ENCODE results near the gene RIPPLY3. TPM values are rescaled to one million over a fixed set of nuclear protein-coding genes. Genes with fewer than 3 reads are reported as not detected.
A peak's percentile ranks its signal among the peaks of the same experiment; 100 is the strongest.

Gene RIPPLY3
- total RNA-seq, 1 donor from 2014 or later = 0.44 TPM

DNA sequence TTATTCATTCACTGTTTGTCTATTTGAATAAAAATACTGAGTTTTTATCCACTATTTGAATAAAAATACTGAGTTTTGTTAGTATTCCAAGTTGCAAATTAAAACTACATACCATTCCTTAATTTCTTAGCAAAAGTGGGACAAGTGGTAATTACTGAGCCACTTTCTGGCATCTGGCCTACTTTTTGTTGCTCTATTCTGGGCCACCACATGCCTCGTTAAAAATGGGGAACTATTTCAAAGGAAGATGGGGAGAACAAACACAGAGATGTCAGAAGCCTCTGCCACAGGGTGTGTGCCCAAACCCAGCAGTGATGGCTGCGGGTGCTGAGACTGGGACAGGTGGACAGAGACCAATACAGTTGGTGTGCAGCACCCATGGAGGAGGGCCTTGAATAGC is 51.8 kb downstream of the RIPPLY3 start:
- Histone ChIP-seq H3K27ac (no peak overlapping the region), H3K4me1 (no peaks in the 10 kb centered on the region), H3K4me3 (no peak overlapping the region), H3K27me3 (ENCODE audit: low read depth) (no peaks in the 10 kb centered on the region), H3K36me3 (no peaks in the 10 kb centered on the region), H3K9me3 (no peaks in the 10 kb centered on the region)
- intact Hi-C loops (cut with DNase I) = no loop called here
- TF ChIP-seq CTCF (IDR thresholded peaks at IDR 0.05) = no peak
- ATAC-seq (no peak), DNase-seq (no peak)

- H3K9me3 ChIP-seq = no peaks in the 10 kb centered on the region
- ATAC-seq (no peak), DNase-seq (no peak)
- no peak for TF ChIP-seq CTCF (IDR thresholded peaks at IDR 0.05)
- H3K27ac ChIP-seq = no peak overlapping the region
- H3K4me1 ChIP-seq = no peaks in the 10 kb centered on the region
- H3K36me3 ChIP-seq = no peaks in the 10 kb centered on the region
- intact Hi-C loops (cut with DNase I) = no loop called here
- H3K27me3 ChIP-seq (ENCODE audit: low read depth) = no peaks in the 10 kb centered on the region
- H3K4me3 ChIP-seq = no peak overlapping the region
These were observed 52.7 kb downstream of the RIPPLY3 start for GRCh38 chr21:37059181-37059580.

DNA sequence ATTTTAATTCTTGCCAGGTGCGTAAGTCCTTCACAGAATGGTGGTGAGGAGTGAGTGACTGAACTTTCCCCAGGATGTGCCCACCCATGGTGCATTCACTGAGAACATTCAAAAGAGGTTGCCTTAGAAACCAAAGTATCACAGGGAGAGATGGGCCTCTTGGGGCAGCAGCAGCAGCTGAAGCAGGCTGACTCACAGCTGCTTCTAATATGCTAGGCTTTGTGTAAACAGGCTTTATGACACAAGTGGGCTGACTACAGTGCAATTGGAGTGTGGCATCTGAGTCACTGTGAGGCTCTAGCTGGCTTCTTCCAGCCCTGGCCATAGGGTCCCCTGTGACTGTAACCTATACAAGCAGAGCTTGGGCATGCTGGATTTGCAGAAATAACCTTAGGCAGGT is 53.8 kb downstream of the RIPPLY3 start:
- no peaks in the 10 kb centered on the region for H3K9me3 ChIP-seq
- no peaks in the 10 kb centered on the region for H3K4me1 ChIP-seq
- intact Hi-C loops (cut with DNase I) = no loop called here
- no peaks in the 10 kb centered on the region for H3K27me3 ChIP-seq (ENCODE audit: low read depth)
- ATAC-seq (peak; percentile 89 to 95), DNase-seq (no peak)
- no peak overlapping the region for H3K4me3 ChIP-seq
- no peak for TF ChIP-seq CTCF (IDR thresholded peaks at IDR 0.05)
- no peak overlapping the region for H3K27ac ChIP-seq
- H3K36me3 ChIP-seq = peaks cover 7% of the 10 kb centered on the region

DNA sequence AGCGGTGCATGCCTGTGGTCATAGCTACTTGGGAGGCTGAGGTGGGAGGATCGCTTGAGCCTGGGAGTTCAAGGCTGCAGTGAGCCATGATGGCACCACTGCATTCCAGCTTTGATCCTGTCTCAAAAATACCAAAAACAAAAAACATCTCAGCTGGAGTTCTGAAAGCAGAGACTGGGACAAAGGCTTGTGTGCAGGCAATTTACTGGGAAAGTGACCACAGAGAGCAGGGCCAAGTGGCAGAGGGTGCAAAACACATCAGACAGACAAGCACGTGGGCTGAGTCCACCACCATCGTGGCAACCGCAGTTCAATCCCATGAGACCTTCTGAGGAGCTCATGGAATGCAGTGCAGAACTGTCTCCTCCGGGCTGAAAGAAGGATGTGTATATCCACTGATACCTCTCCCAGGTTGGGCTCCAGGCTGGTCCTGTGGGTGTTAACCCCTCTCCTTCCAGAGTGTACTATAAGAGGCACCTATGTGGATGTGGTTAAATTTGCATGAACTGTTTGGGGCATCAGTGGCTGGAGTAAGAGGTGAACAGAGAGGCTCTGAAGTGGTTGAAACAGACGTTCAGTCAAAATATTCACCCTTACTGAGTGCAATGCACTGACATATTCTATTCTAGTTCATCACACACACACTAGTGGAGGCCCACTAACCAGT is 55.6 kb downstream of the RIPPLY3 start:
- intact Hi-C loops (cut with DNase I) = no loop called here
- ATAC-seq (peak in 1 of 2 donors; percentile 11), DNase-seq (no peak)
- Histone ChIP-seq H3K4me3 (no peak overlapping the region), H3K4me1 (no peaks in the 10 kb centered on the region), H3K9me3 (no peaks in the 10 kb centered on the region), H3K27me3 (ENCODE audit: low read depth) (no peaks in the 10 kb centered on the region), H3K36me3 (peaks cover 19% of the 10 kb centered on the region), H3K27ac (no peak overlapping the region)
- no peak for TF ChIP-seq CTCF (IDR thresholded peaks at IDR 0.05)

DNA sequence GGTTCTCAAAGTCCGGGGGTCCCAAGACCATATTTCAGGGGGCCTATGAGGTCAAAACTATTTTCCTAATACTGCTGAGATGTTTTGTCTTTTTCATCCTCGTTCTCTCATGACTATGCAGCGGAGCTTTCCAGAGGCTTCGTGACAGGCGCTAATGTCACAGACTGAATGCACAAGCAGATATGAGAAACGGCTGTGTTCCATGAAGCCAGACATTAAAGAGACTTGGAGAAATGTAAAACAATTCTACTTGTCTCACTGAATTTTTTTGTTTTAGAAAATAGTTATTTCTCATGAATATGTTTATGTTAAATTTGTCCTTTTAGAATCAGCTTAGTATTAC is 56.1 kb downstream of the RIPPLY3 start:
- Histone ChIP-seq H3K36me3 (peaks cover 19% of the 10 kb centered on the region), H3K4me1 (no peaks in the 10 kb centered on the region), H3K4me3 (no peak overlapping the region), H3K27me3 (ENCODE audit: low read depth) (no peaks in the 10 kb centered on the region), H3K27ac (no peak overlapping the region), H3K9me3 (no peaks in the 10 kb centered on the region)
- DNase-seq = no peak
- no peak for ATAC-seq
- intact Hi-C loops (cut with DNase I) = no loop called here
- no peak for TF ChIP-seq CTCF (IDR thresholded peaks at IDR 0.05)

Data from lower lobe of right lung (tissue), 2 donors.